GM10266 (cell line): ENCODE data around the gene ARHGAP6.
A peak's percentile ranks its signal among the peaks of the same experiment; 100 is the strongest.

Experiments used
- DNase-seq: peaks from one replicate; pipeline ENCODE4 v3.0.0; 2012; ENCODE audit errors: extremely low spot score
- TF ChIP-seq, protein P1 (sequence below): IDR thresholded peaks from 2 replicates; pipeline ENCODE4 v1.5.1; 2012; ENCODE audit warnings: mild to moderate bottlenecking, low read depth; ENCODE audit not compliant: control insufficient read depth, insufficient read depth; ENCODE audit errors: missing control alignments

Gene ARHGAP6

DNA sequence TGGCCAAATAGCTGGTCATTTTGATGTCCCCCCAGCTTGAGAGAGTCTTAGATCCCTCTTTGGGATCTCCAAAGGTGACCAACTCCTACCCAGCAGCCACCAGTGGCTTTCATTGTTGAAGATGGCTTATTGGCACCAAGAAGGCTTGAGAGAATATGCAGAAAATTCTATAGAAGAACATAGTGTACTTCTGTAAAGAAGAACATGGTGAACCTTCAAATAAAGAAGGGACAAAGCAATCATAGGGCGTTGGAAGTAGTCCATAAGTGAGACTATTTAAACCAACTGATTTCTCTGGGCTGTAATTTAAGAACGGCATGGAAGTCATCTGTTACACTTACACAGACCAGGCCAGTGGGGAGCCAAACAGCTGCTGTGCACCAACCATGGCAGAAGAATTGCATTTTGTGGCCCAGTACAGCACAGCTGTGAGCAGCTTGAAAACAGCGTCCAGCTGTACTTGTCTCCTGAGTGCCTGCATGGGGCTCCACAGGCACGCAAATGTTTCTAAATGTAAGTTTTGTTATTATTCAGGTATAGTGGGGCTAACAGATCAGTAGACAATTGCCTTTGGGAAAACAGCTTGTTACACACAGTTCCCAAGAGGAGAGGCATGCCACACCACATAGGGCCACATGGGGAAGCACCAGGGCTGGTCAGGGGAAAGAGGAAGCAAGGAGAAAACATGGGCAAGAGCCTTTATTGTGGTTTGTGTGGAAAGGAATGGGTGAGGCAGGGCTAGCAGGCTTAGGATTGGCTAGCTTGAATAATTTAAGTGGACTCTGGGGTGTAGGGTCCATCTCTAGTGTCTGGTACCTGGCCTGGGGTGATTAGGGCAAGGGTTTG lies 125.0 kb downstream of the ARHGAP6 start:
- TF ChIP-seq, protein P1, sequence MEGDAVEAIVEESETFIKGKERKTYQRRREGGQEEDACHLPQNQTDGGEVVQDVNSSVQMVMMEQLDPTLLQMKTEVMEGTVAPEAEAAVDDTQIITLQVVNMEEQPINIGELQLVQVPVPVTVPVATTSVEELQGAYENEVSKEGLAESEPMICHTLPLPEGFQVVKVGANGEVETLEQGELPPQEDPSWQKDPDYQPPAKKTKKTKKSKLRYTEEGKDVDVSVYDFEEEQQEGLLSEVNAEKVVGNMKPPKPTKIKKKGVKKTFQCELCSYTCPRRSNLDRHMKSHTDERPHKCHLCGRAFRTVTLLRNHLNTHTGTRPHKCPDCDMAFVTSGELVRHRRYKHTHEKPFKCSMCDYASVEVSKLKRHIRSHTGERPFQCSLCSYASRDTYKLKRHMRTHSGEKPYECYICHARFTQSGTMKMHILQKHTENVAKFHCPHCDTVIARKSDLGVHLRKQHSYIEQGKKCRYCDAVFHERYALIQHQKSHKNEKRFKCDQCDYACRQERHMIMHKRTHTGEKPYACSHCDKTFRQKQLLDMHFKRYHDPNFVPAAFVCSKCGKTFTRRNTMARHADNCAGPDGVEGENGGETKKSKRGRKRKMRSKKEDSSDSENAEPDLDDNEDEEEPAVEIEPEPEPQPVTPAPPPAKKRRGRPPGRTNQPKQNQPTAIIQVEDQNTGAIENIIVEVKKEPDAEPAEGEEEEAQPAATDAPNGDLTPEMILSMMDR = peak; percentile 17
- DNase-seq = peak; percentile 7

DNA sequence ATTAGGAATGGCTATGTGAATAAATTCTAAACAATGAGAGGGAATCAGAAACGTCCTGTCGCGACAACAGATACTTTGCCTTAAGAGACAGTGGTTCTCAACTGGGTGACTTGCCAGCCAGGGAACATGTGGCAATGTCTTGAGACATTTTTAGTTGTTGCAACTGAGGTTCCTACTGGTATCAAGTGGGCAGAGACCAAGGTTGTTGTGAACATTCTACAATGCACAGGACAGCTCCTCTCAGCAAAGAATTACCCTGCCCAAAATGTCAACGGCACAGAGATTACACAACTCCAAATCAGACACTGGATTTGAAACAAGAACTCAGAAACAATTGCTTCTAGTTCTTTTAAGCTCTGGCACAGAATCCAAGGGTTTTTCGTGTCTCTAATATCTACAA lies 128.6 kb downstream of the ARHGAP6 start:
- TF ChIP-seq, protein P1 = no peak
- DNase-seq = no peak

DNA sequence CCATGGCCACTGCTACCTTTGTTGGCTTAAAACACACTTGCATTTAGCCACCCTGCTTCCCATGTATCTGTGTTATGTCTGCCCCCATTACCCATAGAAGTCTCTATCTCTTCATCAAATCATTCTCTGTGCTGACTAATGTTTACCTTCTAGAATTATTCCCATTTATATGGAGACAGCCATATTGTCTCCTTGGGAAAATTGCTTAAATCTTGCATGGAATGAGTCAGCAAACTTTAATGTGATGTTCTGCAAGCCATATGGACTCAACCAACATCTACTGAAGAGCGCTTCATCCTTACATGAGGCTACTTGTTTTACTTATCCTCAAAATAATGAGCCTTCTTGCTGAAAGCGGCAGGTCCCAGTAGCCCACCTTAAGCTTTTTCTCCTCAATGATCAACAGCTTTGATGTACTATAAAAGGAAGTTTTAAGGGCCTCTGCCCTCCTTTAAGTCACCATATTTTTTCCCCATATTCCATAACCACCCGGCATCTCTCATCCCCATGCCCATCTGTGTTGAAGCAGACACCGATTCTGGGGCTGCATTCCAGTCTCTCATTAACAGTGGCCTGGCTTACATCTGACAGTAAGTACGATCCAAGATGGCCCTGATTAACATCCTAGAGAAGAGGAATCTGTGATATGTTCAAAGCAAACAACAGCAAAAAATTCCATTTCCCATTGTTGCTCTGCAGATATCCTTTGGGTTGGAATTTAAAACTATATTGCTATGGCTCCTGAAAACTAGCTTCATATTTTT lies 130.4 kb downstream of the ARHGAP6 start:
- no peak for DNase-seq
- TF ChIP-seq, protein P1 = no peak

DNA sequence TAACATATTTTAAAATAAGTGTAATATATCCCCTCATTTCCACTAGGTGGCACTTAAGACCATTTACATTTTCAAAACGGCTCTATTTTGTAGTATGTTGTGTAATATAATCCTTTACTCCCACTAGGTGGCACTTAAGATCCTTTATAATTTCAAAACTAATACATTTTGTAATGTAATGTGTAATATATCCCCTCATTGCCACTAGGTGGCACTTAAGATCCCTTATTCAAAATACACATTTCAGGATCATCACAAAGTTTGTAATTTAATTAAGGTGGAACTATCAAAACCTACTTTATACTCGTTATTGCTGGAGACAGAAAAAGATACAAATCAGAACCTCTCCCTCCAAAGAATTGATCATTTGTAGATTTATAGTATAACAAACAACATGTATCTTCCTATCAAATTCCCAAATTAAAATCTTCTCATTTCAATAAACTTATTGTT lies 132.5 kb downstream of the ARHGAP6 start:
- TF ChIP-seq, protein P1 = peak; percentile 47
- DNase-seq = peak; percentile 18

DNA sequence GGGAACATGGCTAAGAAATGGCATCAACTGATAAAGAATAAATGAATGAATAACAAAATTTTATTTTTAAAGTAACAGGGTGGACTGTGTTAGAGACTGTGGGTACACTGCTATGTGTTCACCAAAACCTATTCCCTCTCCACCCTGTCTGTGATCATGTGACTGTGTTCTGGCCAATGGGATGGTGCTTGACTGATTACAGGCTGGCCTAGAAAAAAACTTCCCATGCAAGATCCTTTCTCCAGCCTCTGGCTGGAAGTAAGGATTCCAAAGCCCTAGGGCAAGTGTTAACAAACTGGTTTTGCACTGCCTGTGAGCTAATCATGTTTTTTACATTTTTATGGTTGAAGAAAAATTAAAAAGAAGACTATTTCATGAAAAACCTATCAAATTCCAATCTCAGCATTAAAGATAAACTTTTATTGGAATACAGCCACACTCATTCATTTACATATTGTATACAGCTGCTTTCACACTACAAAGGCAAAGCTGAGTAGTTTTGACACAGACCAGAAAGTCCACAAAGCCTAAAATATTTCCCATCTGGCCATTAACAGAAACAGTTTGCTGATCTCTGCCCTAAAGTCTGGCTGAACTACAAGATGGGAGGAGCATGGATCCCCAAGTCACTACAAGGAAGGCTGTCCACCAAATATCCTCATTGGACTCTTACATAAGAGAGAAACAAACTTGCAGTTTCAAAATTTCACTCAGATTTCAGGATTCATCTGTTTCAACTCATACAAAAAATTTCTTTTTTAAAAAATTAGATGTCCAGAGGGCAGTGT lies 133.2 kb downstream of the ARHGAP6 start:
- DNase-seq = no peak
- TF ChIP-seq, protein P1 = no peak

DNA sequence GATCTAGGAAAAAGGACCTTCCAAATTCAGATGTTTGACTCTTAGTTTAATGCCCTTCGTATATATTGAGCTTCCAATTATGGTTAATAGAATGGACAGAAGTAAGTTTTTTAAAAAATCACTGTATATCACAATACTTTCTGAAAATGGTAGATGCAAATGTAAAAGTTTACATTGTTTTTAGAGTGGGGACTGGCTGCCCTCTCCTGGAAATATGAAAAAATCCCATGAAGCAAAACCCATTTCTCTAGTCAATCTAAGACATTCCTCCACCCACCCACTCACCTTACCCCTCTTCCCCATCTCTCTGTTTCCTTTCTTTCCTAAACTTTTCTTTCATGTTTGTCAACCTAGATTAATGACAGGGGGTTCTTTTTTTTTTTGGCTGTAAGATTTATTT lies 134.5 kb downstream of the ARHGAP6 start:
- DNase-seq = no peak

More for the DNA sequence above, 134.5 kb downstream of the ARHGAP6 start:
- TF ChIP-seq, protein P1 = peak; percentile 2
